HepG2 (cell line): ENCODE results near the gene PRRT1B. TPM values are rescaled to one million over a fixed set of nuclear protein-coding genes. Genes with fewer than 3 reads are reported as not detected.

Source experiments
- PAWR ChIP-seq: sonication (generic); formaldehyde crosslinking; IDR thresholded peaks from 2 replicates; pipeline ENCODE4 v1.4.0; 2020; ENCODE audit warnings: missing genetic modification reagents, mild to moderate bottlenecking, borderline replicate concordance
- SETDB1 ChIP-seq: sonication (generic); formaldehyde crosslinking; IDR thresholded peaks from 2 replicates; pipeline ENCODE4 v1.5.1; 2020; ENCODE audit warnings: missing genetic modification reagents, mild to moderate bottlenecking, borderline replicate concordance
- ZMYM3 ChIP-seq: sonication (generic); formaldehyde crosslinking; IDR thresholded peaks from 2 replicates; pipeline ENCODE4 v1.5.1; 2020; ENCODE audit warnings: mild to moderate bottlenecking, missing genetic modification reagents
- ZNF713 ChIP-seq: sonication (generic); formaldehyde crosslinking; IDR thresholded peaks from 2 replicates; pipeline ENCODE4 v1.4.0; 2020; ENCODE audit warnings: mild to moderate bottlenecking, missing genetic modification reagents
- ZNF83 ChIP-seq: sonication (generic); formaldehyde crosslinking; IDR thresholded peaks from 2 replicates; pipeline ENCODE4 v1.4.0; 2020; ENCODE audit warnings: missing genetic modification reagents, mild to moderate bottlenecking, borderline replicate concordance
- ZSCAN30 ChIP-seq: sonication (generic); formaldehyde crosslinking; IDR thresholded peaks from 2 replicates; pipeline ENCODE4 v1.5.0; 2020; ENCODE audit warnings: mild to moderate bottlenecking, missing genetic modification reagents
- polyA plus RNA-seq, 8 experiments: library from polyadenylated mRNA; depleted of rRNA in 3 of 8; stranded (reverse) in 7 of 8; unstranded in 1 of 8; fragments of >200 nt; fragmentation: Illumina TruSeq in 4 of 8; extraction: Trizol in 4 of 8; gene quantifications; 2 replicates each; pipeline versions ENCODE4 v1.2.1 to v1.2.3, GENCODE V29; 2011 to 2016; ENCODE audit warnings: low read depth in 4 of 8, missing spikeins in 1 of 8, mixed read lengths in 1 of 8; ENCODE audit not compliant: insufficient read depth in 1 of 8
- total RNA-seq, 5 experiments: library from RNA; depleted of rRNA; stranded (reverse); fragments of >200 nt; fragmentation: Illumina TruSeq; extraction: Trizol; gene quantifications; 2 replicates each; pipeline ENCODE4 v1.2.3, GENCODE V29; 2016; ENCODE audit warnings: low read depth in 1 of 5
- TF ChIP-seq, protein P1 (sequence below): IDR thresholded peaks from 2 replicates; pipeline ENCODE4 v1.6.1; 2016; ENCODE audit warnings: low read depth
- TF ChIP-seq, protein P2 (sequence below): sonication (generic); formaldehyde crosslinking; IDR thresholded peaks from 2 replicates; pipeline ENCODE4 v1.5.1; 2020; ENCODE audit warnings: mild to moderate bottlenecking, missing genetic modification reagents, borderline replicate concordance
- TF ChIP-seq, protein P3 (sequence below): sonication (generic); formaldehyde crosslinking; IDR thresholded peaks from one replicate; pipeline ENCODE4 v1.5.1; 2020; ENCODE audit warnings: mild to moderate bottlenecking, missing genetic modification reagents; ENCODE audit errors: not compliant biosample characterization
- TF ChIP-seq, protein P4 (sequence below): sonication (generic); formaldehyde crosslinking; IDR thresholded peaks from 2 replicates; pipeline ENCODE4 v1.5.0; 2020; ENCODE audit warnings: mild to moderate bottlenecking, missing genetic modification reagents
- TF ChIP-seq, protein P5 (sequence below): IDR thresholded peaks from 2 replicates; pipeline ENCODE4 v1.6.1; 2012; ENCODE audit warnings: low read length, improper control_type of control experiment

The PRRT1B gene
- total and polyA plus RNA-seq, 2 of the 13 experiments (the other 11 are each of a cell fraction or from before 2014, with no cell fraction given), result not detected

DNA sequence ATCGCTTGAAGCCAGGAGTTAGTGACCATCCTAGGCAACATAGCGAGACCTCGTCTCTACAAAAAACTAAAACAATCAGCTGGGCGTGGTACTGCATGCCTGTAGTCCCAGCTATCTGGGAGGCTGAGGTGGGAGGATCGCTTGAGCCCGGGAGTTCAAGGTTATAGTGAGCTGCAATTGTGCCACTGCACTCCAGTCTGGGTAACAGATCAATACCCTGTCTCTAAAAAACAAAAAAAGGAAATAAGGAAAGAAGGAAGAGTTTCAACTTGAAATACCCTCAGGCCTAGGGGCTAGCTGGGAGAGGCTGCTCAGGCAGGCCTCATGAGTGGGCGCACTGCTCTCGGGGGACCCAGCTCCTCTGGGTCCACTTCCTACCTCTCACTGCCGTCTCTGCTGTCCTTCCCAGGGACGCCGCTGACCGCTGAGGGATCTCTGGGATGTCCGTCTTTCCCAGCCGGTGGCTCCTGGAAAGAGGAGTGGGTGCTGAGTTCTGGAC lies 56.4 kb downstream of the PRRT1B start (continued):
- TF ChIP-seq, protein P1, sequence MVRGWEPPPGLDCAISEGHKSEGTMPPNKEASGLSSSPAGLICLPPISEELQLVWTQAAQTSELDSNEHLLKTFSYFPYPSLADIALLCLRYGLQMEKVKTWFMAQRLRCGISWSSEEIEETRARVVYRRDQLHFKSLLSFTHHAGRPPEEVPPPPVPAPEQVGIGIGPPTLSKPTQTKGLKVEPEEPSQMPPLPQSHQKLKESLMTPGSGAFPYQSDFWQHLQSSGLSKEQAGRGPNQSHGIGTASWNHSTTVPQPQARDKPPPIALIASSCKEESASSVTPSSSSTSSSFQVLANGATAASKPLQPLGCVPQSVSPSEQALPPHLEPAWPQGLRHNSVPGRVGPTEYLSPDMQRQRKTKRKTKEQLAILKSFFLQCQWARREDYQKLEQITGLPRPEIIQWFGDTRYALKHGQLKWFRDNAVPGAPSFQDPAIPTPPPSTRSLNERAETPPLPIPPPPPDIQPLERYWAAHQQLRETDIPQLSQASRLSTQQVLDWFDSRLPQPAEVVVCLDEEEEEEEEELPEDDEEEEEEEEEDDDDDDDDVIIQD (CRISPR knock-in tag), result no peak
- peak; percentile 89 for TF ChIP-seq ZMYM3 (CRISPR knock-in tag)
- TF ChIP-seq SETDB1 (CRISPR knock-in tag), result no peak
- no peak for TF ChIP-seq PAWR (CRISPR knock-in tag)
- TF ChIP-seq ZSCAN30, result no peak
- TF ChIP-seq, protein P2, sequence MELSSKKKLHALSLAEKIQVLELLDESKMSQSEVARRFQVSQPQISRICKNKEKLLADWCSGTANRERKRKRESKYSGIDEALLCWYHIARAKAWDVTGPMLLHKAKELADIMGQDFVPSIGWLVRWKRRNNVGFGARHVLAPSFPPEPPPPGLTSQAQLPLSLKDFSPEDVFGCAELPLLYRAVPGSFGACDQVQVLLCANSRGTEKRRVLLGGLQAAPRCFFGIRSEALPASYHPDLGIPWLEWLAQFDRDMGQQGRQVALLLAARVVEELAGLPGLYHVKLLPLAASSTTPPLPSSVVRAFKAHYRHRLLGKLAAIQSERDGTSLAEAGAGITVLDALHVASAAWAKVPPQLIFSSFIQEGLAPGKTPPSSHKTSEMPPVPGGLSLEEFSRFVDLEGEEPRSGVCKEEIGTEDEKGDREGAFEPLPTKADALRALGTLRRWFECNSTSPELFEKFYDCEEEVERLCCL (CRISPR knock-in tag), result no peak
- TF ChIP-seq ZNF83 (CRISPR knock-in tag), result no peak
- TF ChIP-seq, protein P3, sequence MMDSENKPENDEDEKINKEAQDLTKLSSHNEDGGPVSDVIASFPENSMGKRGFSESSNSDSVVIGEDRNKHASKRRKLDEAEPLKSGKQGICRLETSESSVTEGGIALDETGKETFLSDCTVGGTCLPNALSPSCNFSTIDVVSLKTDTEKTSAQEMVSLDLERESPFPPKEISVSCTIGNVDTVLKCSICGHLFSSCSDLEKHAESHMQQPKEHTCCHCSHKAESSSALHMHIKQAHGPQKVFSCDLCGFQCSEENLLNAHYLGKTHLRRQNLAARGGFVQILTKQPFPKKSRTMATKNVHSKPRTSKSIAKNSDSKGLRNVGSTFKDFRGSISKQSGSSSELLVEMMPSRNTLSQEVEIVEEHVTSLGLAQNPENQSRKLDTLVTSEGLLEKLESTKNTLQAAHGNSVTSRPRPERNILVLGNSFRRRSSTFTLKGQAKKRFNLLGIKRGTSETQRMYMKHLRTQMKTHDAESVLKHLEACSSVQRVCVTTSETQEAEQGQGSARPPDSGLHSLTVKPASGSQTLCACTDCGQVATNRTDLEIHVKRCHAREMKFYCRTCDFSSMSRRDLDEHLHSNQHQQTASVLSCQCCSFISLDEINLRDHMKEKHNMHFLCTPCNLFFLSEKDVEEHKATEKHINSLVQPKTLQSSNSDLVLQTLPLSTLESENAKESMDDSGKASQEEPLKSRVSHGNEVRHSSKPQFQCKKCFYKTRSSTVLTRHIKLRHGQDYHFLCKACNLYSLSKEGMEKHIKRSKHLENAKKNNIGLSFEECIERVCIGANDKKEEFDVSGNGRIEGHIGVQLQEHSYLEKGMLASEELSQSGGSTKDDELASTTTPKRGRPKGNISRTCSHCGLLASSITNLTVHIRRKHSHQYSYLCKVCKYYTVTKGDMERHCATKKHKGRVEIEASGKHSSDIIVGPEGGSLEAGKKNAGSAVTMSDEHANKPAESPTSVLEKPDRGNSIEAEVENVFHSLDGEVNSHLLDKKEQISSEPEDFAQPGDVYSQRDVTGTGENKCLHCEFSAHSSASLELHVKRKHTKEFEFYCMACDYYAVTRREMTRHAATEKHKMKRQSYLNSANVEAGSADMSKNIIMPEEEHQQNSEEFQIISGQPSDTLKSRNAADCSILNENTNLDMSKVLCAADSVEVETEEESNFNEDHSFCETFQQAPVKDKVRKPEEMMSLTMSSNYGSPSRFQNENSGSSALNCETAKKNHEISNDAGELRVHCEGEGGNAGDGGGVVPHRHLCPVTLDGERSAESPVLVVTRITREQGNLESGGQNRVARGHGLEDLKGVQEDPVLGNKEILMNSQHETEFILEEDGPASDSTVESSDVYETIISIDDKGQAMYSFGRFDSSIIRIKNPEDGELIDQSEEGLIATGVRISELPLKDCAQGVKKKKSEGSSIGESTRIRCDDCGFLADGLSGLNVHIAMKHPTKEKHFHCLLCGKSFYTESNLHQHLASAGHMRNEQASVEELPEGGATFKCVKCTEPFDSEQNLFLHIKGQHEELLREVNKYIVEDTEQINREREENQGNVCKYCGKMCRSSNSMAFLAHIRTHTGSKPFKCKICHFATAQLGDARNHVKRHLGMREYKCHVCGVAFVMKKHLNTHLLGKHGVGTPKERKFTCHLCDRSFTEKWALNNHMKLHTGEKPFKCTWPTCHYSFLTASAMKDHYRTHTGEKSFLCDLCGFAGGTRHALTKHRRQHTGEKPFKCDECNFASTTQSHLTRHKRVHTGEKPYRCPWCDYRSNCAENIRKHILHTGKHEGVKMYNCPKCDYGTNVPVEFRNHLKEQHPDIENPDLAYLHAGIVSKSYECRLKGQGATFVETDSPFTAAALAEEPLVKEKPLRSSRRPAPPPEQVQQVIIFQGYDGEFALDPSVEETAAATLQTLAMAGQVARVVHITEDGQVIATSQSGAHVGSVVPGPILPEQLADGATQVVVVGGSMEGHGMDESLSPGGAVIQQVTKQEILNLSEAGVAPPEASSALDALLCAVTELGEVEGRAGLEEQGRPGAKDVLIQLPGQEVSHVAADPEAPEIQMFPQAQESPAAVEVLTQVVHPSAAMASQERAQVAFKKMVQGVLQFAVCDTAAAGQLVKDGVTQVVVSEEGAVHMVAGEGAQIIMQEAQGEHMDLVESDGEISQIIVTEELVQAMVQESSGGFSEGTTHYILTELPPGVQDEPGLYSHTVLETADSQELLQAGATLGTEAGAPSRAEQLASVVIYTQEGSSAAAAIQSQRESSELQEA (CRISPR knock-in tag), result no peak
- TF ChIP-seq ZNF713, result no peak
- TF ChIP-seq, protein P4, sequence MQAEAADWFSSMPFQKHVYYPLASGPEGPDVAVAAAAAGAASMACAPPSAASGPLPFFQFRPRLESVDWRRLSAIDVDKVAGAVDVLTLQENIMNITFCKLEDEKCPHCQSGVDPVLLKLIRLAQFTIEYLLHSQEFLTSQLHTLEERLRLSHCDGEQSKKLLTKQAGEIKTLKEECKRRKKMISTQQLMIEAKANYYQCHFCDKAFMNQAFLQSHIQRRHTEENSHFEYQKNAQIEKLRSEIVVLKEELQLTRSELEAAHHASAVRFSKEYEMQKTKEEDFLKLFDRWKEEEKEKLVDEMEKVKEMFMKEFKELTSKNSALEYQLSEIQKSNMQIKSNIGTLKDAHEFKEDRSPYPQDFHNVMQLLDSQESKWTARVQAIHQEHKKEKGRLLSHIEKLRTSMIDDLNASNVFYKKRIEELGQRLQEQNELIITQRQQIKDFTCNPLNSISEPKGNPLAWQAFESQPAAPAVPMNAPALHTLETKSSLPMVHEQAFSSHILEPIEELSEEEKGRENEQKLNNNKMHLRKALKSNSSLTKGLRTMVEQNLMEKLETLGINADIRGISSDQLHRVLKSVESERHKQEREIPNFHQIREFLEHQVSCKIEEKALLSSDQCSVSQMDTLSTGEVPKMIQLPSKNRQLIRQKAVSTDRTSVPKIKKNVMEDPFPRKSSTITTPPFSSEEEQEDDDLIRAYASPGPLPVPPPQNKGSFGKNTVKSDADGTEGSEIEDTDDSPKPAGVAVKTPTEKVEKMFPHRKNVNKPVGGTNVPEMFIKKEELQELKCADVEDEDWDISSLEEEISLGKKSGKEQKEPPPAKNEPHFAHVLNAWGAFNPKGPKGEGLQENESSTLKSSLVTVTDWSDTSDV (CRISPR knock-in tag), result no peak
- TF ChIP-seq, protein P5, sequence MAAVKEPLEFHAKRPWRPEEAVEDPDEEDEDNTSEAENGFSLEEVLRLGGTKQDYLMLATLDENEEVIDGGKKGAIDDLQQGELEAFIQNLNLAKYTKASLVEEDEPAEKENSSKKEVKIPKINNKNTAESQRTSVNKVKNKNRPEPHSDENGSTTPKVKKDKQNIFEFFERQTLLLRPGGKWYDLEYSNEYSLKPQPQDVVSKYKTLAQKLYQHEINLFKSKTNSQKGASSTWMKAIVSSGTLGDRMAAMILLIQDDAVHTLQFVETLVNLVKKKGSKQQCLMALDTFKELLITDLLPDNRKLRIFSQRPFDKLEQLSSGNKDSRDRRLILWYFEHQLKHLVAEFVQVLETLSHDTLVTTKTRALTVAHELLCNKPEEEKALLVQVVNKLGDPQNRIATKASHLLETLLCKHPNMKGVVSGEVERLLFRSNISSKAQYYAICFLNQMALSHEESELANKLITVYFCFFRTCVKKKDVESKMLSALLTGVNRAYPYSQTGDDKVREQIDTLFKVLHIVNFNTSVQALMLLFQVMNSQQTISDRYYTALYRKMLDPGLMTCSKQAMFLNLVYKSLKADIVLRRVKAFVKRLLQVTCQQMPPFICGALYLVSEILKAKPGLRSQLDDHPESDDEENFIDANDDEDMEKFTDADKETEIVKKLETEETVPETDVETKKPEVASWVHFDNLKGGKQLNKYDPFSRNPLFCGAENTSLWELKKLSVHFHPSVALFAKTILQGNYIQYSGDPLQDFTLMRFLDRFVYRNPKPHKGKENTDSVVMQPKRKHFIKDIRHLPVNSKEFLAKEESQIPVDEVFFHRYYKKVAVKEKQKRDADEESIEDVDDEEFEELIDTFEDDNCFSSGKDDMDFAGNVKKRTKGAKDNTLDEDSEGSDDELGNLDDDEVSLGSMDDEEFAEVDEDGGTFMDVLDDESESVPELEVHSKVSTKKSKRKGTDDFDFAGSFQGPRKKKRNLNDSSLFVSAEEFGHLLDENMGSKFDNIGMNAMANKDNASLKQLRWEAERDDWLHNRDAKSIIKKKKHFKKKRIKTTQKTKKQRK, result no peak
